Adrenal gland (tissue), 5 donors: ENCODE results near the gene ZNRF3.

Source experiments
- CTCF ChIP-seq, 6 experiments: fragments of 450-650 bp in 4 of 6; fragments of 200-600 bp in 2 of 6; sonication (generic) in 1 of 6; IDR thresholded peaks; 1 replicate in 5 of 6; 2 replicates in 1 of 6; pipeline versions ENCODE4 v1.5.1 to v1.8.0; 2016 to 2021; ENCODE audit warnings: antibody characterized with exemption in 6 of 6, mild to moderate bottlenecking in 2 of 6, moderate library complexity in 1 of 6
- POLR2A ChIP-seq, 2 donors: fragments of 450-650 bp; IDR thresholded peaks; one replicate each; pipeline ENCODE4 v1.6.1; 2017; ENCODE audit warnings: antibody characterized with exemption in 2 of 2, mild to moderate bottlenecking in 2 of 2, moderate library complexity in 1 of 2
- donor health status: DM: no; HTN: no; CAD: no.

- no peak for TF ChIP-seq CTCF (IDR thresholded peaks at IDR 0.05)
- TF ChIP-seq POLR2A (IDR thresholded peaks at IDR 0.05) = no peak
Observed at GRCh38 chr22:28914201-28914600, 30.8 kb downstream of the ZNRF3 start.
